Midbrain (tissue), 1 donor: ENCODE data around the gene KRT72.

ENCODE experiments used
- DNase-seq: peaks from one replicate; lab custom pipeline; 2025; lab: John Stamatoyannopoulos, UW

The KRT72 gene

DNA sequence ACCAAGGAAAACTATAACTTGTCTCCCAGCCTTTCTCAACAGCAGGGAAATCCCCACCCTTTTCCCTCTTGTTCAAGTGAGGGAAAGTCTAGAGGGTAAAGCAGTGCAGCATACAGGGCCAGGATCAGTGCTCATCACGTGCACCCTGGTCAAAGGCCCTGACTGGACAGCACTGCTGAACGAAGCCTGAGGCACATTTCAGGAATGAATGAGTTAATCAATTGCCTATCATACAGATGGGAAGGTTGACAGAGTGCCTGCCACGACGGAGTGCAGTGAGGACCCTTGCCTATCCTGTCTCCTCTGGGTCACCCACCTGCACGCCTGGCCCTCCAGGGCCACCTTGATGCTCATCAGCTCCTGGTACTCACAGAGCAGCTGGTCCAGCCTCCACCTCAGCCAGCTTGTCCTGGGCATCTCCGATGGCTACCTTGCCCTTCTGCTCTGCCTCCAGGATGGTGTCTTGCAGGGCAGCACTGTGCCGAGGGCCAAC lies 28.8 kb upstream of the KRT72 start:
- DNase-seq: no peak

DNA sequence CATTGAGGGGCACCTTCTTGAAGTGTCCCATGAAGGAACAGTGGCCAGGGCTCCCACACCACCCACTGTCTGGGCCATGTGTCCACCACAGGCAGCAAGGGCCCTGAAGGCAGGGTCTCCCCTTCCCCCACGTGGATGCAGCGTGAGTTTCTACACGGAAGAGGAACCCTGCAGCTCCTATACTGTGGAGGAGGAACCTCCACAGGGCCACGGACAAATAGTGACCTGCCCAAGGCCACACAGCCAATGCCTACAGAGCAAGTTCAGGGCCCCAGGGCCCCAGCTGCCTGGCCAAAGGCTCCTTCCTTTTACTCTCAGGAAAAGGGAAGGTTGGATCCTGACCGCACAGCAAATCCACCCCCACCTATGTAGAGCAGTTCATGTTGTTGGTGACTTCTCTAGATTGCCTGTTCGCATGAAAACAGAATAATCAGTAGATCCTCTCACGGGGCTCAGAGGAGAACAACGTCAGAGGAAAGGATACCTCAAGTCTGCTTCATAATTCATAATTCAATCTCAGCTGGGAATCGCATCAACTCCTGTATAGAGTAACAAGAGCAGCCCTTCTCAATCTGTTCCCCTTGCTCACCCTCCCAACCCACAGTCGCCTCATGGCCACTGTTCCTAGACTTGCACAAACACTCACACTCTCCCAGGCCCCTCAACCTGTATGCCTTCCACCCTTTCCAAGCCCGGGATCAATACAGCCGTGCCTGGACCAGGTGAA lies 28.2 kb upstream of the KRT72 start:
- no peak for DNase-seq

DNA sequence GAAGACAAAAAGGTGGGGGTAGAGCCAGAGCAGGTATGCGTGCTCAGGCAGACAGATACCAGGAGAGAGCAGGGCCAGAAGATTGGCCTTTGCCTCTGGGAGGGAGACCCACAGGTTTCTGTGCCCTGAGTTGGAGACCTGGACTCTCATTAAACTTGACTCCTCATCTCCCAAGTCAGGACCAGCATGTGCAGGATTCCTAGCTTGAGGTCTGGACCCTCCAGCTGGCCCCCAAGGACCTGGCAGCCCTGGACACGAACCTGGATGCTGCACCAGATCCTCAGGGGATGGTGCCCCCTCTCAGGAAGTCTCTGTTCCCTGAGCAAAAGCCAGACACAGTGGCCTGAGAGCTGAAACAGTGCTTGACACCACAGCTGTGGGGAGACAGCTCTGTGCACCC lies 27.6 kb upstream of the KRT72 start:
- DNase-seq: no peak

DNA sequence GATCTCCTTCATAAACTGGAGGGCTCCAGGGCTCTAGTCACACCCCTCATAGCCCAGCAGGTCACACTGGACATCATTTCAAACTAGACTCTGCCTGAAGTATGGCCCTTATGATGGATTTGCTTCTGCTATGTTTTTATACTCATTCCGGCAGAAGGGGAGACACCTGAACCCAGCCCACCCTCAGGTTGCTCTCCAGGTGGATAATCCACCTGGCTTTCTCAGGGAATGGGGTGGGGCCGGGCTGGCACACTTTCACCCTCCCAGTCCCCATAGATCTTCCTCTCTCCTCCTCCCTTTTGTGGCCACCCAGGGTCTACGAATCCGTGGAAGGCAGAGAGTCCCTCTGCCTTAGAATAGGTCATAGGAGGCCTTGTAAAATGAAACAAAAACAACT lies 26.8 kb upstream of the KRT72 start:
- DNase-seq: no peak

DNA sequence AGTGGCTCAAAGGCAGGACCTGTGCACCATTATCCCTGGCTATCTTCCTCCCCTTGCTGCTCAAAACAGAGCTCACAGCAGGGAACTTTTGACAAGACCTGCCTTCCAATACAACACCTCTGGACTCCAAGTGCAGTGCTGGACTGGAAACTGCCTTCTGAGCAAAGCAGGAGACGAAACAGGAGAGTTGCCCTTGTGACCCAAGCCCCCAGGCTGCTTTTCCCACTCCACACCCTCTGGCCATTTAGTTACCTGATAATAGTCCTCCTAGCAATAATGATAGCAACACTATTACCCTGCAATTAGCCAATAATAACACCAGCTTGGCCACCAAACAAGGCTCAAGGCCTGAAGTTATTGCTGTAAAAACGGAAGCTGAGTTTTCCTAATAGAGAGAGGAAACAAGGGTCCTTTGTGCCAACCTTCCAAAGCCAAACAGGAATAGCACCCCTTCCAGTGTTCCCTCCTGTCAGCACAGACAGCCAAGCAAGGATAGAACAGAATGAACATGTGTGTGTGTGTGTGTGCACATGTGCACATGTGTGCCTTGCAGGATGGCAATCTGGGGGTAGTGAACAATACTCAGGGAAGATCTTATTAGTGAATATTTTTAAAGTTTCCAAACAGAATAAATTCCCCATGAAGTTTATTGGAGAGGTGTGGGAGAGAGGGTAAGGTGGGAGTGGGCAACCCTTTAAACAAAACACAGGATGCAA lies 26.3 kb upstream of the KRT72 start:
- no peak for DNase-seq

DNA sequence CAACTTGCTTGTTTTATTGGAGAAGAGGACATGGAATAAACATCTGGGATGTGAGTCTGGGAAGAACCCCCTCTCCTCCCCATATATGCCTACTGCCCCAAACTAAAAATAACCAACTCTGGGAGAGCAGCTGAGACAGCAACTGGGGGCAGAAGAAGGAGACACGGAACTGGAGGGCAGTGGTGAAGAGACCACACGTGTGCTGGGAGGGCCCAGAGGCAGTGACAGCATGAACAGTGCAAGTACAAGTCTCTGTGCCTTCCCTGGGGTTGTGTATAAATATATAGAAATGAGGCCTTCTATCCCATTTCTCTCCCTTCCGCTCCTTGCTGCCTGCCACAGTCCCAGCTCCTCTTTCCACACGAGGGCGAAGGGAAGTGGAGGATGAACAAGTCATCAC lies 21.1 kb upstream of the KRT72 start:
- DNase-seq: no peak

DNA sequence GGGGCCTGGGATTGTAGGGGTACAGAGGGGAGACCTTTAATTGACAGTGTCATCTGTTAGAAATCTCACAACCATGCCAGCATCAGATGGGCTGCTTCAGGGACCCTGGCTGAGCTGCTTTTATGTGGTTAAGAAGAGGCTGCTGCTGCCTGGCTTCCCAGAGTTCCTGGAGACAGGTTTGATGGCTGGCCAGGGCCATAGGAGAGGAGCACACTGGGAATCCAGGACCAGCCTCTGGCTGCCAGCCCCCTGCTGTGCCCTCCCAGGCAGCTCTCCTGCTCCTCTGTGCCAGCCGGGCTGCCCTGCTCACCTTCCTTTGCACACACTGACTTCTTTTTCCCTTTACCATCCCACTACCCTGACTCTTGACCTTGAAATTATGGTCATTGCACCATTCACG lies 17.6 kb upstream of the KRT72 start:
- DNase-seq: no peak

DNA sequence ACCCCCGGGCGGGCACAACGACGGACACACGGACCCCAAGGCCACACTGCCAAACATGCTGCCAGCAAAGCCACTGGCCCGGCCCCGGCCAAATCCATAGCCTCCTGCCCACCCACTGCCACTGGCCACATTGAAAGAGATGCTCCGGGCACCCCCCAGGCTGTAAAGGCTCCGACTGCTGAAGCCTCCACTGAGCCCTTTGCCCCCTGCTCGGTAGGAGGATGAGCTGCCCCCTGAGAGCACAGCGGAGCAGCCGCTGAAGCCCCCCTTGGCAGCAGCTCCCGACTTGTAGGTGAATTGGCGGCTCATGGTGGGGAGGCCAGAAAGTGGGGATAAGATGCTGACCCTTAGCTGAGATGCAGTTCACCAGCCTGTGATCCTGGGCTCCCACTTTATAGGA lies 17.0 kb upstream of the KRT72 start, which contains the start of gene KRT73:
Gene KRT73, minus strand, starts transcription at position 344 of the 400 bp plus-strand sequence. Its CDS starts 35 bp downstream, at position 309.
- no peak for DNase-seq

DNA sequence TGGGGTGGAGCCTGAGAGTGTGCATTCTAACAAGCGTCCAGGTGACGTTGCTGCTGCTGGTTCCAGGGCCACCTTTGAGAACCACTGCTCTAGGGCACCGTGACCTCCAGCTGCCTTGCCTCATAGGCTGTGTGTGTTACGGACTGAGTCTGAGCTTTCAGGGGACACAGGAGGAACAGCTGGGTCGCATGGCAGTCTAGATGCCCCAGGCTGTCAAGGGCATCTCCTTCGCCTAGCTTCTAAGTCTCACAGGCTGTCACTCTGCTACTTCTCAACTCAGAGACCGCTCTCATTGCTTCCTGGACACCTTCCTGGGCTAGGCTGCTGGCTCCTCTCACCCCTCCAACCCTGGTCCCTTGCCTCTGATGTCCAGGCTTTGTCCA lies 16.1 kb upstream of the KRT72 start:
- no peak for DNase-seq

DNA sequence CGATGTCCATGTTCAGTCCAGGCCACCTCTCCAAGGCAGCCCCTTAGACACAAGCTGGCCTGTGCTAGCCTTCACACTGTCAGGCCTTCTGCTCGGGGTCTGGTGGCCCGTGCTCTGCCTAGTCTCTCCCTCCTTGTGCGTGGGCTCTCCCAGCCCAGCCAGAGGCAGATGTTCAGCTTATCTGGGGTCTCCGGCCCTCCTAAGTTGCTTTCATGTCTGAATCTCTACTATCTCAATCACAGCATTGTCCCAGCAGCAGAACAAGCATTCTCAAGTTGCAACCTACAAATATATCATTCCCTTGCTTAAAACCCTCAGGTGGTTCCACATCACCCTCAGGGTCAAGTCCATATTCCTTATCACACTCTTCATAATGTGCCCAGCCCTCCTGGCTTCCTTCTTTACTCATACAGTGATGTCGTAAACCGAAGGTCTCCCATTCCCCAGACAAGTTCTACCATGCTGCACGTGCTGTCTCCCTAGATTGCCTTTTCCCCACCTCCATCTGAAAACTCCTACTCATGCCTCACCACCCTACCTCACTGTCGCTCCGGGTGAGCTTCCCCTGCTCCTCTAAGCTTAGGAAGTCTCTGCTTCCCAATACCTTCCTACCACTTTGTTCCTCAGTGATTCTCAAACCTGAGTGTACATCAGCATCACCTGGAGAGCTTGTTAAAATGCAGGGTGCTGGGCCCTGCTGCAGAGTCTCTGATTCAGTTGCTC lies 15.6 kb upstream of the KRT72 start:
- DNase-seq: no peak

DNA sequence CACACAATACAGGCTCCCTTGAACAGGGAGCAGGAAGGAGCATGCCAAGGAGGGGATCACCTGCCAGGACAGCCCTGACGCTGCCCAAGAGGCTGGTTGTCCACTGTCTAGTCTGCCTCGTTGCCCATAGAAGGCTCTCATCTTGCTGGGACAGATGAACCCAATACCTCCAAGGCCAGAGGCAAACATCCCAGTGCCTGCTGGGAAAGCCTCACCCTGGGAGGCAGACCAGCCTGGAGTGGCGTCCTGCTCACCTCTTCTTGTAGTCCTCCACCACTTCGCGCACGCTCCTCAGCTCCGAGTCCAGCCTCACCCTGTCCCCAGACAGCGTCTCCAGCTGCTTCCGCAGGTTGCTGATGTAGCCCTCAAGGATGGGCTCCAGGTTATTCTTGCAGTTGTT lies 14.6 kb upstream of the KRT72 start:
- DNase-seq: no peak

DNA sequence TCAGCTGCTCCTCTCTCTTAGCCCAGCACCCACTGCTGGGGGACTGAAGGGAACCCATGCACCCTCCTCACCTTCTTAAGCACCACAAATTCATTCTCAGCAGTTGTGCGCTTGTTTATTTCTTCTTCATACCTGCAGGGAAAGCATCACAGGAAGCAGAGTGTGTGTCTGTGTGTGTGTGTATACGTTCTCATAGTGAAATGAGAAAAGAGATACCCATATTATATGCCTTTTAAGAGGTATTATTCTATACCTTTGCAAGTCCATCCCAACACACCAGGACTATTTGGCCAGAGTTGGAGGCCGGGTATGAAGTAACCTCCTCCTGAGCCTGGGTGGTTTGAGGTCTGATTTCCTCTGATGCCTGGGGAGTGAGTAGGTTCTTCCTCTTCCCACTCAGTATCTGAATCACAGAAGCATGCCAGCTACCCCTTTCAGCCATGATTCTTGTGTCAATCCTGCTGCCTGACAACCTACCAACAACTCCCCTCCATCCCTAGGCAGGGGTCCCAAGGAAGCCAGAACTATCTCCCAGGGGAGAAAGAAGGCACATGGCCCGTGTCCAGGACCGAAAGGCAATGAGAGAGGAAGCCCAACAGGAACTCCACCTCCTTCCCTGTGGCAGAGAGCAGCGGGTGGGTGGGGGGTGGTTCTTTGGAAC lies 14.1 kb upstream of the KRT72 start:
- DNase-seq: no peak

DNA sequence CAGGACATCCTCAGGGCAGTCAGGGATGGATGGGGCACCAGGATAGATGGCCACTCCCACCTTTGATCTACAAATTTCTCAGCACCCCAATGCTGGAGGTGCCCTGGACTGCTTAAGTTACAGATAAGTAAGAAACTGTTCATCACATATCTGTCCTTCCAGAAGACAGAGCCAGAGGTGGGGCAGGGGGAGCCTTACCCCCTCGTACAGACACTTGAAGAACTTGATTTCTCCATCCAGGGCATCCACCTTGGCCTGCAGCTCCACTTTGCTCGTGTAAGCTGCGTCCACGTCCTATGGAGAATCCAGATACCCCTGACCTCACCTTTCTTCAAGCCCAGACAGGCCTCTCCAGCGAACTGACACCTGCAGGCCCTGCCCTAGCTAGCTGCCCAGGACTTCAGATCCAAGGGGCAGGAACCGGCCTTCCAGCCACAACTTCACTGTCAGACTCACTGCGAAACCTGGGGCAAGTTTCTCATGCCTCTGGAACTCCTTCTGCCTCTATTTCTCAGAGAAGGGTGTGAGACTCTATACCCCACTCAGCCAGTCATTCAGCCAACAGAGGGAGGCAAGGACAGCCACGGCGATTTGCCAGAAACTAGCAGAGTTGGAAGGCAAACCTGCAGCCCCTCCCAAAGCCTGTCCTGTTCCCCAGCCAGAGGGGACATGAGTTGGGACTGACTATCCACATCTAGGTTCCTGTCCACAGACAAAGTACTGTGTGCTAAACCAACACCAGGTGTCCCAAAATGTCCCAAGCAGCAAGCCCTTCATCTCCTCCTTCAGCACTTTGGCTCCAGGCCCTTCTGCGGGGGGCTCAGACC lies 13.3 kb upstream of the KRT72 start:
- no peak for DNase-seq

DNA sequence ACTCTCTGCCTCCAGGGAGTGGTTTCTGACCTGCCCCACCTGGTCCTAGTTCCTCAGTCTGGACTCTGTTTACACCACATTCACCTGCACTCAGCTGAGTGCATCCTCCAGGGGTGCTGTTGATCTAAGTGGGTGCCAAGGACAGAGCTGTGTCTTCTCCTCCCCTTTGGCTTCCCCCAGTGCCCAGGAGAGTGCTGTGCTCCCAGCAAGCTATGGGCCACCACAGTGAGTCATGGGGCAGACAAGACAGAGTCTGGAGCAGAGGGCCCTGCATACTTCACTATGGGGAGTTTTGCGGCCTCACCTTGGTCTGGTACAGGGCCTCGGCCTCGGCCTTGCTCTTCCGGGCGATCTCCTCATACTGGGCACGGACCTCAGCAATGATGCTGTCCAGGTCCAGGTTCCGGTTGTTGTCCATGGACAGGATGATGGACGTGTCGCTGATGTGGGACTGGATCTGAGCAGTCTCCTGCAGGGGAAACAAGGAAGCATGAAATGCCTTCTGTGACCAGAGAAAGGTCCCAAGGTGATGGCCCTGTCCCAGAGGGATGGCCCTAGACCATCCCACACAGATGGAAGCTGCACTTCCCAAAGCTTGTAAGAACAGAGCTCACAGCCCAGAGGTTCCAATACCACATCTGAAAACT lies 12.2 kb upstream of the KRT72 start:
- DNase-seq: no peak

DNA sequence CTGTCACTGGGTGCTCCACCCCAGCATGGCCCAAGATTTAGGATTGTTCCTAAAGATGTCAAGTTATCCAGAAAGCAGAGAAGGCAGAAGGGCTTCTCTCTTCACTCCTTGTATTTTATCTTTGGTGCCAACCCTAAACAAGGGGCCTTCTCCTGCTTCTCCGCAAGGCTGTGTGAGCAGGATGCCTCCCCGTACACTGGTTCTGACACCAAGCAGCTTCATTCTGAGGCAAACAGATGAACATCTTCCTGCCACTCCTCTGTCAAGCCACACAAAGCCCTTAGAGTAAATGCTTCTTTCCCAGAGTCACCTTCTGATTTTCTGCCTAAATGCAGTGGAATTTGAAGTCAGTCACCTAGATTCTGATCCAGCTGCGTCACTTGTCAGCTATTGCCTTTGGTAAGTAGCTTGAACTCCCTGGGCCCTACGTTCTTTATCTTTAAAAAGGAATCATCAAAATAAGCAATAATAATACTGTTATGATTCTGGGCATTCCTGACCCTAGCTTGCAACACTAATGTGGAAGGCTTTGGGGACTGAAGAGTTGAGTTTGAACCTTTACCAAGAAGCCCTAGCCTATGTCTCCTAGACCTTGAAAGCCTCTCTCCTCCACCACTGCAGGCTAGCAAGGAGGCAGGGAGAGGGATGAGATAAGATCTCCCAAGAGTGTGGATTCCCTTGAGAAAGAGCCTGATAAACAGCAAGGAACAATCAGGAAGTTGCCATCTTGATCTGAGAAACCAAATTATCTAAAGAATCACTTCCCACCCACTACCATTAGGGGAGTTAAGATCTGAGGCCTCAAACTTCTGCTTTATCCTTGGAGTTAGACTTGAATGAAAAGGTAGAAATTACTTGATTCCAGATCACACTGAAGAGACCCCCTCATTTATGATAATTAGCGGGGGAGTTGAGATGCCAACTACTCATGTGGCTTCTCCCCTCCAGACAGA lies 11.4 kb upstream of the KRT72 start:
- no peak for DNase-seq

DNA sequence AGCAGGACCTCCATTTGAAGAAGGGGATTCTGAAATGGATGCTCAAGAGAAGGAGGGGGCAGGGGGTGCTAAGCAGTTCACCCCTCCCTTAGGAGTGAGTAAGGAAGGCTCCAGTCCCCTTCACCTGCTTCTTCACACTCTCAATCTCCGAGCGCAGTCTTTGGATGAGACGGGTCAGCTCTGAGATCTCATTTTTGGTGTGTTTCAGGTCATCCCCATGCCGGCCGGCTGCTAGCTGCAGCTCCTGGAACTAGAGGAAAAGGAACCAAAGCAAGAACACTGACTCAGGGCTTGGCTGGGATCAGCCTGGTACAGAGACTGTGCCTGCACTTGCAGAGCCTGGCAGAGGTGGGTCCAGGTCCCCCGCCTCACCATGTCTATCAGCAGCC lies 9.8 kb upstream of the KRT72 start:
- no peak for DNase-seq

DNA sequence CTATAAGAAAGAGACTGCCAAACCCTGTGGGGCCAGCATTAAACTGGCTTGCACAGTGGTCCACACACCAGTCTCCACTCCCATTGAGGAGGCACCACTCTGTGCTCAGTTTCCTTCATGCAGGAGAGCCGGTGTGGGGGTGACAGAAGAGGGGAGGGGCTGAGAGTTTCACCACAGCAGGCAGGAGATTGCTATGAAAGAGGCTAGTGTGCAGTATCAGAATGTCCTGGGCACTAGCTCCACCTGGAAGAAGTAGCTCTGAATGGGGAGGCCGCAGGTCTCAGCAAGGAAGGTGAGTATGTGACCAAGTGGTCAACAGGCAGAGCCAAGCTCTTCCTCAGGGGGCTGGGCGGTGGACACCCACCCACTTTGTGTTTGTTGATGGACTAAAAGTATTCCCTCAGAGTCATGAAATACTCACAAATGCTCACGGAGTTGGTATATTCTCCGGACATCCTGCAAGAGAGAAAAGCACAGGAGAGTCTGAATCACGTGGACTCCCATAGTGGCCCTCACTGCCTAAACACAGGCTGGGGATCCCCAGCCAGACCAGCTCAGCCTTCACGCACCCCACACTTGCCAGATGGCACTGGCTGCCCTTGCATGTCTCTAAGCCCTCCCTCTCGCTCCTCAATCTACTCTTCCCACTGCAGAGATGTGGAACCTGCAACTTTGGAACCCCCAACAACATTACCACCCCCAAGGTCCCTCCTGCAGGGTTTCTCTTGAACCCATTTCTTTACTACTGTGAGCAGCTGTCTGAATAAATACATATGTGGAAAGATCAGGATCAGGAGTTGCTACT lies 7.8 kb upstream of the KRT72 start:
- no peak for DNase-seq

DNA sequence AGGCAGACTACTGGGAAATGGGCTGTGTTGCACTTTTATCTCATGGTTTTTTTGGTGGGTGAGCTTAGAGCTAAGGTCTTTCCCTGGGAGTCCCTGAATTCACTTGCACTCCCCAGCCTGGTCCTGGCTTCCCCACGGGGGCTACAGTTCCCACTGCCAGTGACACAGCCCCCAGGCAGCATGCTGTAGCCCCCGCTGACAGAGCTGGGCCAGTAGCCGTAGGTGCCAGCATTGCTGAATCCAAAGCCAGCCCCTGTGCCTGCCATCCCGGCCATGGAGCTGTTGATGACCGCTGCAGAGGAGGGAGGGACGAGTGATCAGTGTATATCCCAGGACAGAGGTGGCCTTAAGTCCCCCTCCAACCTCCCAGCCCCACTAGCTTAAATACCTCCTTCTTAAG lies 6.9 kb upstream of the KRT72 start:
- no peak for DNase-seq

DNA sequence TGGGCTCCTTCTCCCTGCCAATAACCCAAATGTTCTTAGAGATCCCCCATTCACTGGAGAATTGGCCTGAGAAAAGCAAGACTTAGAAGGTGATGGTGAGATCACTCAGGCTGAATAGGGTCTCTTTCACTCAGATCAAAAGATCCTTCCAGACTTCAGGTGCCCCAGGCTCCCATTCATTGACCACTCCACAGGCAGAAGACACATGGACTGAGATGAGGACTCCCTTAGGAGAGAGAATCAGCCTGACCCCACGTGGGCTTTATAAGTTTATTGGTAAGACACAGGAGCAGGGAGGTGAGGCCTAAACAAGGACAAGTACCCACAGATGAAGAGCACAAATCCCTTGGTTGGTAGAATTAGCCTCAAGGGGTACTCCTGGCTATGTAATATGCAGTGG lies 6.1 kb upstream of the KRT72 start:
- no peak for DNase-seq
